Neuron (in vitro differentiated cells): ENCODE data around the gene ANKRD34C.
"Not testable (repeated sequence)": the region's sequence is repeated elsewhere in the genome, so short reads cannot be mapped to it uniquely, and the experiment has no call there.

Source experiments
- H2AFZ ChIP-seq: one replicate; pipeline ENCODE4 v1.6.1; 2013; ENCODE audit warnings: low read depth, mild to moderate bottlenecking, inconsistent platforms, low read length, moderate library complexity
- H3K27me3 ChIP-seq: one replicate; pipeline ENCODE4 v1.6.1; 2013; ENCODE audit warnings: low read length; ENCODE audit not compliant: insufficient read depth
- H3K36me3 ChIP-seq: one replicate; pipeline ENCODE4 v1.6.1; 2013; ENCODE audit warnings: low read length; ENCODE audit not compliant: insufficient read depth
- H3K4me1 ChIP-seq: one replicate; pipeline ENCODE4 v1.6.1; 2013; ENCODE audit warnings: low read length; ENCODE audit not compliant: insufficient read depth
- H3K4me3 ChIP-seq: 2 replicates; pipeline ENCODE4 v1.5.1; 2013; ENCODE audit warnings: mild to moderate bottlenecking, low read length, moderate library complexity
- H3K9me3 ChIP-seq: one replicate; pipeline ENCODE4 v1.6.1; 2013; ENCODE audit warnings: low read length

The ANKRD34C gene

DNA sequence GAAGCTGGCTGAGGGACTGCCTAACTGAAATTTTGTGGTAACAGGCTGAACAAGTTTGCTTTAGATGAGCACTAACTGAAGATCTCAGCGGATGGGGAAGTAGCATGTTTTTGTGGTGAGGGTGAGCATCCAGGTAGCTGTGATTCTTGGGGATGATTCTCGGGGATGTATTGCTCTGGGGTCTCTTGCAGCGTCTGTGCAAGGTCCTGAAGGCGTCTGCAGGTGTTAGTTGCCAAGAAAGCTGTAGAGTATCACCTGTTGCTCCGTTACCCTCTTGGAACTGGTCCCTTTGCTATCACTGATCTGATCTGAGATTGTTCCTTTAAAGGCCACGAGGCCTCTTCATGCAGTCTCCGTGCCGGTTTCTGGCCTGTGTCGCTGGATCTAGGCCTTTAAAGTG lies 34.3 kb downstream of the ANKRD34C start:
- Histone ChIP-seq H3K4me3 (no peak overlapping the region), H3K9me3 (peaks cover 3% of the 10 kb centered on the region), H2AFZ (no peak overlapping the region), H3K27me3 (no peaks in the 10 kb centered on the region), H3K36me3 (peaks cover 70% of the 10 kb centered on the region), H3K4me1 (peaks cover 9% of the 10 kb centered on the region)

DNA sequence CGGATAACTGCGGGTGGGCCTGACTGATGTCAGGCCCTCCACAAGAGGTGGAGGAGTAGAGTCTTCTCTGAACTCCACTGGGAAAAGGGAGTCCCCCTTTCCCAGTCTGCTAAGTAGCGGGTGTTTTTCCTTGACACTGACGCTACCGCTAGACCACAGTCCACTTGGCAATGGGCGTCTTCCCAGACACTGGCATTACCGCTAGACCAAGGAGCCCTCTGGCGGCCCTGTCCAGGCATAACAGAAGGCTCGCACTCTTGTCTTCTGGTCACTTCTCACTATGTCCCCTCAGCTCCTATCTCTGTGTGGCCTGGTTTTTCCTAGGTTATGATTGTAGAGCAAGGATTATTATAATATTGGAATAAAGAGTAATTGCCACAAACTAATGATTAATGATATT lies 37.5 kb downstream of the ANKRD34C start:
- not testable (repeated sequence) for H3K4me1 ChIP-seq, H3K27me3 ChIP-seq, H3K9me3 ChIP-seq, H2AFZ ChIP-seq, H3K4me3 ChIP-seq
- peaks cover 68% of the 10 kb centered on the region for H3K36me3 ChIP-seq

DNA sequence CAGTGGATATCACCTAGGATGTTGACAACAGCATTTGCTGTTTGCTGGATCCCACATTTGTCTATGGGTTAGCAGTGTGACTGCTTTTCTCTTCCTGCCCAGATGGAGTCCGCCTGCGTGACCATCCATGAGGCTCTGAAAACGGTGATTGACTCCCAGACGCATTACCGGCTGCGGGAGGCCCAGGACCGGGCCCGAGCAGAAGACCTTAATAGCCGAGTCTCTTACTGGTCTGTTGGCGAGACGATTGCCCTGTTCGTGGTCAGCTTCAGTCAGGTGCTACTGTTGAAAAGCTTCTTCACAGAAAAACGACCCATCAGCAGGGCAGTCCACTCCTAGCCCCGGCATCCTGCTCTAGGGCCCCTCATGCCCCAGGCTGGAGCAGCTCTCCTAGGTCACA lies 39.4 kb downstream of the ANKRD34C start:
- Histone ChIP-seq H3K4me3 (no peak overlapping the region), H3K4me1 (no peaks in the 10 kb centered on the region), H3K36me3 (peaks cover 49% of the 10 kb centered on the region), H2AFZ (no peak overlapping the region), H3K27me3 (no peaks in the 10 kb centered on the region), H3K9me3 (peaks cover 4% of the 10 kb centered on the region)

DNA sequence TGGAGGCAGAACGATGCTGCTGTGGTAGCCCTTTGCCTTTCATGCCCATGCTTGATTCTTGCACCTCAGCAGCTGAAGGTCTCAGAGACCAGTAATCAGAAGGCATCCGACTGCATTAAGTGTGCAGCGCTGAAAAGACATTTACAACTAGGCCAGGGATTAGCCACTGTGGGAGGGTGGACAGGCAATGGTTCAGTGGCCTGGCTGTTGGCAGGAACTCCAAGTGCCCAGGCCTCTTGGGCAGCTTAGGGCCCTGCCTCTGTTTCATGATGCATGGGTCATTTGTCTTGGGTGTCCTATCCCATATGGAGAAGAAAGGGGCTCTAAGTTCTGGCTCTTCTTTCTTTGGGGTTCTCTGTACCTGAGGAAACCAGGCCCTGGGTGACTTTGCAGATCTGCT lies 39.8 kb downstream of the ANKRD34C start:
- no peaks in the 10 kb centered on the region for H3K27me3 ChIP-seq
- H3K36me3 ChIP-seq, result peaks cover 45% of the 10 kb centered on the region
- H3K4me3 ChIP-seq, result no peak overlapping the region
- H3K9me3 ChIP-seq, result peaks cover 6% of the 10 kb centered on the region
- H3K4me1 ChIP-seq, result no peaks in the 10 kb centered on the region
- H2AFZ ChIP-seq, result no peak overlapping the region

DNA sequence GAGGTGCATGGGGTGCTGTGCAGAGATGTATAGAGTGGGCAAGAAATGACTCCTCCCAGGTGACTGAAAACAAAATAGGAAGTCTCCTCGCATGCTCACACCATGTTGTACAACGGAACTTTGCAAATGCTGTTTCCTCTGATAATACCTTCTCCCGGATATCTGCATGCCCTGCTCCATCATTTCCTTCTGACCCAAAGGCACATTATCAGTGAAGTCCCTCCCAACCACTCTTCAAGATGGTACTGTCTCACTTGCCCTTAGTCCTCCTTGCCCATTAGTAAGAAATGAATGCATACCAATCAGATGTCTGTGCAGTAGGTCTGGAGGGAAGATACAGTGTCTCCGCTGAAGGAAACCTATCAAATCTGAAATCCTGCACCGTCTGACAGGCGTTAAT lies 40.4 kb downstream of the ANKRD34C start:
- Histone ChIP-seq H3K4me1 (no peaks in the 10 kb centered on the region), H3K36me3 (peaks cover 39% of the 10 kb centered on the region), H3K27me3 (no peaks in the 10 kb centered on the region), H3K9me3 (peaks cover 4% of the 10 kb centered on the region), H3K4me3 (no peak overlapping the region), H2AFZ (no peak overlapping the region)

DNA sequence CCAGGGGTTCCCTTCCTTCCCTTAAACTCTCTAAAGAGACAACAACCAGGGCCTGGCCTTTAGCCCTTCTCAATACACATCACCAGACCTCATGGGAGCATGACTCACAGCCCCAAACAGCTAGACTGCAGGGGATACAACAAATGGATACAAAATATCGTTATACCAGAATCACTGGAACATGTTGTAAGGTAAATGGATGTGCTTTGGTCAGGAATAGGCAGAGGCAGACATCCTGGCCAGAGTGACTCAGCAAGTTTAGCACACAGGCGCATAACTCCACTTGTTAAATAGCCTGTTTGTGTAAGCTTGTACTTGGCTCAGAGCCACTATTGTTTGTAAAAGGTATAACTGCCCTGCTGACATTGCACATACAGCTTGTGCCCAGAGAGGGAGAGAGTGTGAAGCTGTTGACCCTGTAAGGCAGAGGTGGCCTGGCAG lies 46.7 kb downstream of the ANKRD34C start:
- Histone ChIP-seq H3K4me3 (no peak overlapping the region), H2AFZ (no peak overlapping the region), H3K27me3 (no peaks in the 10 kb centered on the region), H3K4me1 (no peaks in the 10 kb centered on the region), H3K36me3 (no peaks in the 10 kb centered on the region), H3K9me3 (peaks cover 6% of the 10 kb centered on the region)
